H9 (cell line): Measurements from ENCODE around the gene GALNS. TPM values are rescaled to one million over a fixed set of nuclear protein-coding genes. Genes with fewer than 3 reads are reported as not detected.
A peak's percentile ranks its signal among the peaks of the same experiment; 100 is the strongest.

ENCODE experiments used
- DNase-seq: peaks from one replicate; pipeline ENCODE4 v3.0.0-alpha.2; 2017
- H2AFZ ChIP-seq: one replicate; pipeline ENCODE4 v1.6.1; 2013; ENCODE audit warnings: mild to moderate bottlenecking, low read length, control low read depth, moderate library complexity
- H2AK5ac ChIP-seq: 2 replicates; pipeline ENCODE4 v1.6.1; 2013; ENCODE audit warnings: low read length, control low read depth, mixed read lengths; ENCODE audit not compliant: insufficient read length
- H2BK120ac ChIP-seq: one replicate; pipeline ENCODE4 v1.6.1; 2013; ENCODE audit warnings: low read depth, mild to moderate bottlenecking, low read length, control low read depth, inconsistent platforms; ENCODE audit not compliant: poor library complexity, severe bottlenecking
- H2BK12ac ChIP-seq: 2 replicates; pipeline ENCODE4 v1.6.1; 2013; ENCODE audit warnings: low read length, control low read depth, mixed read lengths, low read depth; ENCODE audit not compliant: insufficient read length
- H2BK15ac ChIP-seq: 2 replicates; pipeline ENCODE4 v1.6.1; 2013; ENCODE audit warnings: low read depth, low read length, control low read depth
- H2BK20ac ChIP-seq: one replicate; pipeline ENCODE4 v1.6.1; 2013; ENCODE audit warnings: low read depth, mild to moderate bottlenecking, low read length, control low read depth, inconsistent platforms; ENCODE audit not compliant: poor library complexity, severe bottlenecking
- H2BK5ac ChIP-seq: 2 replicates; pipeline ENCODE4 v1.6.1; 2013; ENCODE audit warnings: low read length, control low read depth, mixed read lengths; ENCODE audit not compliant: insufficient read length
- H3K14ac ChIP-seq: 2 replicates; pipeline ENCODE4 v1.6.1; 2013; ENCODE audit warnings: low read length, control low read depth; ENCODE audit not compliant: insufficient read depth
- H3K18ac ChIP-seq: 2 replicates; pipeline ENCODE4 v1.6.1; 2013; ENCODE audit warnings: low read depth, mild to moderate bottlenecking, mixed read lengths, low read length, control low read depth; ENCODE audit not compliant: insufficient read length
- H3K23ac ChIP-seq: 2 replicates; pipeline ENCODE4 v1.6.1; 2013; ENCODE audit warnings: low read length, control low read depth, mixed read lengths, low read depth; ENCODE audit not compliant: insufficient read length
- H3K23me2 ChIP-seq: 2 replicates; pipeline ENCODE4 v1.6.1; 2013; ENCODE audit warnings: low read depth, mild to moderate bottlenecking, mixed read lengths, low read length, control low read depth; ENCODE audit not compliant: insufficient read length, poor library complexity, severe bottlenecking
- H3K27ac ChIP-seq: 2 replicates; pipeline ENCODE4 v1.5.1; 2013; ENCODE audit warnings: low read length, control low read depth, mixed read lengths, low read depth; ENCODE audit not compliant: insufficient read length
- H3K27me3 ChIP-seq: 2 replicates; pipeline ENCODE4 v1.6.1; 2013; ENCODE audit warnings: low read length, control low read depth, inconsistent platforms; ENCODE audit not compliant: insufficient read depth
- H3K4ac ChIP-seq: 2 replicates; pipeline ENCODE4 v1.6.1; 2013; ENCODE audit warnings: low read depth, mild to moderate bottlenecking, control low read depth, inconsistent platforms, low read length, moderate library complexity
- H3K4me1 ChIP-seq: 2 replicates; pipeline ENCODE4 v1.6.1; 2013; ENCODE audit warnings: low read length, control low read depth, inconsistent platforms; ENCODE audit not compliant: insufficient read depth
- H3K4me2 ChIP-seq: 2 replicates; pipeline ENCODE4 v1.6.1; 2013; ENCODE audit warnings: low read length, control low read depth, mixed read lengths; ENCODE audit not compliant: insufficient read length, insufficient read depth
- H3K56ac ChIP-seq: 2 replicates; pipeline ENCODE4 v1.6.1; 2013; ENCODE audit warnings: low read depth, mild to moderate bottlenecking, mixed read lengths, low read length, control low read depth; ENCODE audit not compliant: insufficient read length
- H3K79me1 ChIP-seq: 2 replicates; pipeline ENCODE4 v1.6.1; 2013; ENCODE audit warnings: low read depth, mild to moderate bottlenecking, moderate library complexity, low read length, control low read depth, inconsistent platforms; ENCODE audit not compliant: insufficient read depth, poor library complexity, severe bottlenecking
- H3K79me2 ChIP-seq: 2 replicates; pipeline ENCODE4 v1.6.1; 2013; ENCODE audit warnings: low read length, control low read depth, inconsistent platforms; ENCODE audit not compliant: insufficient read depth
- H3K9ac ChIP-seq: 2 replicates; pipeline ENCODE4 v1.6.1; 2013; ENCODE audit warnings: low read length, control low read depth, mixed read lengths; ENCODE audit not compliant: insufficient read length; ENCODE audit errors: extremely low read depth
- H3K9me3 ChIP-seq: one replicate; pipeline ENCODE4 v1.6.1; 2013; ENCODE audit warnings: low read depth, low read length, inconsistent platforms; ENCODE audit not compliant: control insufficient read depth
- H3T11ph ChIP-seq: one replicate; pipeline ENCODE4 v1.6.1; 2013; ENCODE audit warnings: mild to moderate bottlenecking, low read length, control low read depth, inconsistent platforms
- H4K20me1 ChIP-seq: one replicate; pipeline ENCODE4 v1.6.1; 2013; ENCODE audit not compliant: control insufficient read depth, insufficient read length, insufficient read depth
- H4K5ac ChIP-seq: 2 replicates; pipeline ENCODE4 v1.6.1; 2013; ENCODE audit warnings: low read depth, mild to moderate bottlenecking, mixed read lengths, low read length, control low read depth; ENCODE audit not compliant: insufficient read length
- H4K8ac ChIP-seq: replicated peaks from 2 replicates; pipeline ENCODE4 v1.6.1; 2013; ENCODE audit warnings: low read length, control low read depth, mixed read lengths, low read depth; ENCODE audit not compliant: insufficient read length
- H4K91ac ChIP-seq: 2 replicates; pipeline ENCODE4 v1.6.1; 2013; ENCODE audit warnings: low read depth, mild to moderate bottlenecking, moderate library complexity, mixed read lengths, low read length, control low read depth; ENCODE audit not compliant: insufficient read length
- H3K27ac Mint-ChIP-seq, 3 experiments: 2 replicates in 2 of 3; 3 replicates in 1 of 3; pipeline ENCODE4 v1.8.0; 2020 to 2021; ENCODE audit warnings: mixed read lengths in 3 of 3, mild to moderate bottlenecking in 1 of 3, moderate library complexity in 1 of 3
- H3K27me3 Mint-ChIP-seq: 2 replicates; pipeline ENCODE4 v1.8.0; 2021; ENCODE audit warnings: low read depth, mild to moderate bottlenecking, moderate library complexity, mixed read lengths
- H3K36me3 Mint-ChIP-seq, 3 experiments: 2 replicates in 2 of 3; 3 replicates in 1 of 3; pipeline ENCODE4 v1.8.0; 2020 to 2021; ENCODE audit warnings: low read depth in 3 of 3, mixed read lengths in 3 of 3; ENCODE audit not compliant: insufficient read depth in 1 of 3
- H3K4me1 Mint-ChIP-seq, 2 experiments: 2 replicates each; pipeline ENCODE4 v1.8.0; 2020; ENCODE audit warnings: mixed read lengths in 2 of 2
- H3K4me3 Mint-ChIP-seq, 2 experiments: 2 replicates in 1 of 2; 3 replicates in 1 of 2; pipeline ENCODE4 v1.8.0; 2020 to 2021; ENCODE audit warnings: mild to moderate bottlenecking in 2 of 2, mixed read lengths in 2 of 2, moderate library complexity in 1 of 2
- H3K9me3 Mint-ChIP-seq, 2 experiments: 2 replicates in 1 of 2; 3 replicates in 1 of 2; pipeline ENCODE4 v1.8.0; 2020; ENCODE audit warnings: mild to moderate bottlenecking in 2 of 2, mixed read lengths in 2 of 2, moderate library complexity in 1 of 2
- CTCF ChIP-seq: fragments of 200-600 bp; sonication (generic); conservative IDR thresholded peaks from 3 replicates; pipeline ENCODE4 v1.8.0; 2021; ENCODE audit warnings: antibody characterized with exemption, mild to moderate bottlenecking
- WGBS: extraction: QIAGEN DNeasy Blood & Tissue Kit; methylation state at CpG from one replicate; pipeline ENCODE4 v1.1.7; 2013; ENCODE audit warnings: missing lambda C conversion rate, low lambda C conversion rate, mixed read lengths; ENCODE audit not compliant: insufficient read length; ENCODE audit errors: extremely low coverage; 5-methylcytosine and 5-hydroxymethylcytosine counted together
- total RNA-seq: library from RNA; stranded (reverse); gene quantifications from 2 replicates; pipeline ENCODE4 v1.2.1, GENCODE V29; 2021

The GALNS gene
- total RNA-seq, 1 experiment from 2014 or later, result 20.3 TPM

- Histone ChIP-seq H2BK15ac (no peak overlapping the region), H4K91ac (no peak overlapping the region), H3K56ac (no peak overlapping the region), H3K79me2 (peaks cover 3% of the 10 kb centered on the region; the same call in 1 of the 2 replicates), H2BK20ac (no peak overlapping the region), H3K27me3 (no peaks in the 10 kb centered on the region), H2BK5ac (no peak overlapping the region), H3K23me2 (peaks cover 9% of the 10 kb centered on the region), H3K4me1 (no peaks in the 10 kb centered on the region), H2AFZ (no peak overlapping the region), H4K20me1 (no peaks in the 10 kb centered on the region), H3K23ac (no peak overlapping the region), H2BK12ac (no peak overlapping the region), H3K4me2 (no peak overlapping the region), H2AK5ac (no peak overlapping the region), H3K9ac (no peak overlapping the region), H3K18ac (no peak overlapping the region), H3K27ac (no peak overlapping the region), H3T11ph (no peak overlapping the region), H3K79me1 (peaks cover 2% of the 10 kb centered on the region), H3K14ac (no peak overlapping the region), H4K8ac (no peak overlapping the region), H3K4ac (no peak overlapping the region), H3K9me3 (no peaks in the 10 kb centered on the region), H2BK120ac (no peak overlapping the region), H4K5ac (no peak overlapping the region)
- H3K27ac Mint-ChIP-seq, result no peak overlapping the region
- no peak overlapping the region for H3K4me3 Mint-ChIP-seq
- TF ChIP-seq CTCF, result no peak
- WGBS, result no CpG with 5 or more reads among the region's 17 CpGs
- peaks cover 4% of the 10 kb centered on the region for H3K27me3 Mint-ChIP-seq
- H3K4me1 Mint-ChIP-seq, result peaks cover 0 to 3% of the 10 kb centered on the region in 2 experiments; a peak in 1 of 4 replicates
- peaks cover 0 to 6% (median 5%) of the 10 kb centered on the region in 3 experiments; a peak in 4 of 7 replicates for H3K36me3 Mint-ChIP-seq
- H3K9me3 Mint-ChIP-seq, result no peaks in the 10 kb centered on the region
- peak; percentile 19 for DNase-seq
These were observed 57.0 kb downstream of the GALNS start for GRCh38 chr16:88799569-88800276.
